ENCODE measurements around the gene SNRK.

DNA sequence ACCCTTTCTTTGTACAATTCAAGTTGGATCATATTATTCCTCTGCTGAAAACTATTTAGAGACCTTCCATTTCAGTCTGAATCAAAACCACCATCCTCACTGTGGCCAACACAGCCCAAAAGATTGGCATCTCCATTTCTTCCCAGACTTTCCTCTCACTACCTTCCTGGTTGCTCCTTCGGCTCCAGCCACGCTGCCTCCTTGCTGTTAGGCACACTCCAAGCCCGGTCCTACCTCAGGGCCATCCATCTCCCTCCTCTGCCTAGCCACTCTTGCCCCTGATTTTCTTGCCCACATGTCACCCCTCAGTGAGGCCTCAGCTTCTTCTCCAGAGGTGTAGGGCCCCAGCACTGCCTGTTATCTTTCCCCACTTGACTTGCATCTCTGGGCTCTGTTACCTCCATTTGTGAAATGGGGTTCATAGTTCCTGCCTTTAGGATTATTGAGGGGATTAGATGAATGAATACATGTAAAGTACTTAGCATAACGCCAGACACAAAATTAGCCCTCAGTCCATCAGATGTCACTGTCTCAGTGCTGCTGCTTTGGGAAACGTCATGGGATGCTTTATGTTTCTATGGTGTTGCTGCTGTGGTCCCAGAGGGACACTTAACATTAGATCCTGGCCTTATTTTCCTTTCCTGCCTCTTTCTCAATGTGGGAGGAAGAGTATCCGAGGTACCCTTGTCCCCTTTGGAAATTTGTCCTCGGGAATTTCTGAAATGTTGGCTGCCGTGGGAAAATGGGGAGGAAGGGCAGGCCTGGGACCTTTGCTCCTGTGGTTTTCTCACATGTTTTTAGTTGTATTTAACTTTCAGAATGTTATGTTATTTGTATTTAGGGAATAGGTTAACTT, 31.3 kb downstream of the SNRK start:
- TF ChIP-seq, protein P1, sequence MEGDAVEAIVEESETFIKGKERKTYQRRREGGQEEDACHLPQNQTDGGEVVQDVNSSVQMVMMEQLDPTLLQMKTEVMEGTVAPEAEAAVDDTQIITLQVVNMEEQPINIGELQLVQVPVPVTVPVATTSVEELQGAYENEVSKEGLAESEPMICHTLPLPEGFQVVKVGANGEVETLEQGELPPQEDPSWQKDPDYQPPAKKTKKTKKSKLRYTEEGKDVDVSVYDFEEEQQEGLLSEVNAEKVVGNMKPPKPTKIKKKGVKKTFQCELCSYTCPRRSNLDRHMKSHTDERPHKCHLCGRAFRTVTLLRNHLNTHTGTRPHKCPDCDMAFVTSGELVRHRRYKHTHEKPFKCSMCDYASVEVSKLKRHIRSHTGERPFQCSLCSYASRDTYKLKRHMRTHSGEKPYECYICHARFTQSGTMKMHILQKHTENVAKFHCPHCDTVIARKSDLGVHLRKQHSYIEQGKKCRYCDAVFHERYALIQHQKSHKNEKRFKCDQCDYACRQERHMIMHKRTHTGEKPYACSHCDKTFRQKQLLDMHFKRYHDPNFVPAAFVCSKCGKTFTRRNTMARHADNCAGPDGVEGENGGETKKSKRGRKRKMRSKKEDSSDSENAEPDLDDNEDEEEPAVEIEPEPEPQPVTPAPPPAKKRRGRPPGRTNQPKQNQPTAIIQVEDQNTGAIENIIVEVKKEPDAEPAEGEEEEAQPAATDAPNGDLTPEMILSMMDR (IDR thresholded peaks at IDR 0.05; ENCODE audit: insufficient read depth, low read depth, low read length), result no peak
- TF ChIP-seq EZH2 (IDR thresholded peaks at IDR 0.05; ENCODE audit: insufficient read depth, low read length), result no peak
